Skeletal muscle satellite cell (primary cell): Measurements from ENCODE around the gene ALKBH7.

ENCODE experiments used
- H3K27me3 ChIP-seq: 2 replicates; pipeline ENCODE4 v1.7.0; 2013; ENCODE audit warnings: low read length; ENCODE audit not compliant: control insufficient read depth, insufficient read depth
- H3K36me3 ChIP-seq: 2 replicates; pipeline ENCODE4 v1.7.0; 2013; ENCODE audit warnings: mild to moderate bottlenecking, control low read depth, low read length; ENCODE audit not compliant: insufficient read depth
- H3K4me1 ChIP-seq: 2 replicates; pipeline ENCODE4 v1.7.0; 2013; ENCODE audit warnings: low read length; ENCODE audit not compliant: control insufficient read depth, insufficient read depth
- H3K4me2 ChIP-seq: 2 replicates; pipeline ENCODE4 v1.7.0; 2013; ENCODE audit warnings: mild to moderate bottlenecking, low read length
- H3K4me3 ChIP-seq: 2 replicates; pipeline ENCODE4 v1.7.0; 2013; ENCODE audit warnings: low read length
- H3K9ac ChIP-seq: 2 replicates; pipeline ENCODE4 v1.7.0; 2013; ENCODE audit warnings: mild to moderate bottlenecking, low read depth, low read length, moderate library complexity
- H3K9me3 ChIP-seq: replicated peaks from 2 replicates; pipeline ENCODE4 v1.7.0; 2013; ENCODE audit warnings: mild to moderate bottlenecking, control low read depth, low read length

Gene ALKBH7

GRCh38 chr19:6409346-6409745 is 36.8 kb downstream of the ALKBH7 start:
- H3K36me3 ChIP-seq, result peaks cover 9% of the 10 kb centered on the region
- H3K4me1 ChIP-seq, result no peaks in the 10 kb centered on the region
- no peak overlapping the region for H3K4me3 ChIP-seq
- no peaks in the 10 kb centered on the region for H3K9me3 ChIP-seq
- no peak overlapping the region for H3K9ac ChIP-seq
- no peaks in the 10 kb centered on the region for H3K27me3 ChIP-seq
- no peak overlapping the region for H3K4me2 ChIP-seq

- no peaks in the 10 kb centered on the region for H3K4me1 ChIP-seq
- no peaks in the 10 kb centered on the region for H3K27me3 ChIP-seq
- H3K9me3 ChIP-seq, result no peaks in the 10 kb centered on the region
- no peak overlapping the region for H3K4me2 ChIP-seq
- H3K36me3 ChIP-seq, result peaks cover 33% of the 10 kb centered on the region
- H3K4me3 ChIP-seq, result no peak overlapping the region
- no peak overlapping the region for H3K9ac ChIP-seq
These were observed 39.5 kb downstream of the ALKBH7 start for GRCh38 chr19:6412061-6412446.

GRCh38 chr19:6412447-6413091 is 40.0 kb downstream of the ALKBH7 start:
- no peak overlapping the region for H3K4me3 ChIP-seq
- H3K36me3 ChIP-seq, result peaks cover 38% of the 10 kb centered on the region
- H3K4me2 ChIP-seq, result no peak overlapping the region
- no peaks in the 10 kb centered on the region for H3K4me1 ChIP-seq
- H3K9ac ChIP-seq, result no peak overlapping the region
- no peaks in the 10 kb centered on the region for H3K27me3 ChIP-seq
- H3K9me3 ChIP-seq, result no peaks in the 10 kb centered on the region

DNA sequence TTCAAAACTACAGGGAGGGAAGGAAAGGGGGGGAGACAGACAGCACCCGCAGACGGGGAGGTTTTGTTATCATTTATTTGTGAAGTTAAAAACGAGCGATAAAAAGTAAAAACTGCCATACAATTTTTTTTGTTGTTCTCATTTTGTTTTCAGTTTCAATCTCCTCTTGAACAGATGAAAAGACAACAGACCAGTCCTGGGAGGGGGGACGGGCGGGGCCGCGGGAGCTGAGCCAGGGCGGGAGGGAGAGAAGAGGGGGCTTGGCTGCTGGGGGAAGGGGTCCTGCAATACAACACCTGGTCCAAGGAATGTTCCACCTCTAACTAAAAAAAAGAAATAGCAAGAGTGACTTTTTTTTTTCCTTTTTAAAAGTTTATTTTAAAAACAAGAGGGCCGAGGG is 40.7 kb downstream of the ALKBH7 start:
- no peaks in the 10 kb centered on the region for H3K27me3 ChIP-seq
- H3K4me2 ChIP-seq, result no peak overlapping the region
- H3K4me3 ChIP-seq, result no peak overlapping the region
- no peaks in the 10 kb centered on the region for H3K9me3 ChIP-seq
- no peaks in the 10 kb centered on the region for H3K4me1 ChIP-seq
- H3K36me3 ChIP-seq, result peaks cover 44% of the 10 kb centered on the region
- H3K9ac ChIP-seq, result no peak overlapping the region

DNA sequence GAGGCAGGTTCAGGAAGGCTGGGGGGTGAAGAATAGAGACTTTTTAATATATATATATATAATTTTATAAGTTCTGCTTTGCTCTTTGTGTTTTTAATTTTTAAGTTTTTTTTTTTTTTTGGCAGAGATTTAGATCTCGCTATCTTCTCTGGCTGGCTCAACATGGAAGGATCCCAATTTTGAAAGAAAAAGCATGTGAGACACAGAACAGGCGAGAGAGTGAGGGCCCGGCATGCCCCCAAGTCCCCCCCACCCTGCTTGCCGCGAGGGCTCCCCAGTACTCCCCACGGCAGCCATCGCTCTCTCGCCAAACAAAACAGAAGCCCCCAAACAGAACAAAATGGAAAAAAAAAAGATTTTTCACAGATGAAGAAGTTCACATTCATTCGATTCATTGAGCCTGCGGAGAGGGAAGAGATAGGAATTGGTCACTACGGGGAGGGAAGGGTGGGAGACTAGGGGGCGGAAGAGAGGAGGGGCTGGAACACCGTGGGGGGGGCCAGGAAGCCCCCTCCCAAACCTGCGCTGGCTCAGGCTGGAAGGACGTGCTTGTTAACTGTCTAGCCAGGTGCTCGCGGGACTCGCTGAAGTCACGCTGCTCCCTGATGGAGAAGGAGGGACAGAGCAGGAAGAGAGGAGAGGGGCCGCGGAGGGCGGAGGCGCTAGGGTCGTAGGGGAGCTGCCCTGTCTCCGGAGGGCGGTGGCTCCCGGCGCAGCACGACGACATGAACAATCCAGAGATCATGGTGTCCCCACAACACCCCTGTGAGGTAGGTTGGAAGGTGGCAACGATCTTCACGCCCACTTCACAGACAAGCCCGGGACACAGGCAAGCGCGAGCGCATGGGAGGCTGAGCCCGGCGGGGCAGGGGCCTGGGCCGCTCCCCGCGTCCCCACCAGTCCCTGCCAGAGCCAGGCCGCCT is 41.4 kb downstream of the ALKBH7 start:
- H3K4me3 ChIP-seq, result no peak overlapping the region
- no peak overlapping the region for H3K9ac ChIP-seq
- H3K36me3 ChIP-seq, result peaks cover 51% of the 10 kb centered on the region
- H3K27me3 ChIP-seq, result no peaks in the 10 kb centered on the region
- H3K4me1 ChIP-seq, result no peaks in the 10 kb centered on the region
- H3K9me3 ChIP-seq, result no peaks in the 10 kb centered on the region
- no peak overlapping the region for H3K4me2 ChIP-seq

DNA sequence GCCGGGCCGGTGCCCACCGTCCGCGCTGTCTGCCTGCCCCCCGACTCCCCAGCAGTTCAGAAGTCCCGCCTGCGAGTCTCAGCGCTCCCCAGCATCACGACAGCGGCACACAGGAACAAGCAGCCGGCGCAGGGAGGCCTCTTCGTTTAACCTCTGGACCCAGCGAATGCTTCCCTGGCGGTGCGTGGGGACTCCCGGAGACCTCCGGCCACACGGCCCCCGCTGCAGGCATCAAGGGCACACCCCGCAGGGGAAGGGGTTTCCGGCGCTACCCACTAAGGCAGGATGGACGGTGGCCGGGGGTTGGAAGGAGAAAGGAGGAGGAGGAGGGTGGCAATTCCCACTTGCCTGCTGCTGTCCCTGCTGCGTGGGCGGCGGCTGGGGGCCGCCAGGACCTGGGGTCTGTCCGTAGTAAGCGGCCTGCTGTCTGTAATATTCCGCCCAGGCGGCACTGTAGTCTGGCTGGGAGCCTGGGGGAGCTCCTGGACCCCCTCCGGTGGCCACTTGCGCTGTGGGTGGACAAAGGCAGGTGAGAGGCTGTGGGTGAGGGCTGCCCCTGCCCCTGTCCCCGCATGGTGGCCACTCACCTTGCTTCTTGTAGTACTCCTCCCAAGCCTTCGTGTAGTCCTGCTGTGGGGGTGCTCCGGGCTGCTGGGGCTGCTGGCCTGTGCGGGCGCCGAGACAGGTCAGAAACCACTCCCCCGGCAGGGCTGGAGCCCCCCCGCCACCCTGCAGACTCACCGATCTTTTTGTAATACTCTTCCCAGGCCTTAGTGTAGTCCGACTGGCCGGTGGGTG is 42.4 kb downstream of the ALKBH7 start:
- Histone ChIP-seq H3K4me1 (no peaks in the 10 kb centered on the region), H3K9me3 (no peaks in the 10 kb centered on the region), H3K4me2 (no peak overlapping the region), H3K36me3 (peaks cover 60% of the 10 kb centered on the region), H3K4me3 (no peak overlapping the region), H3K9ac (no peak overlapping the region), H3K27me3 (no peaks in the 10 kb centered on the region)

GRCh38 chr19:6415591-6416190 is 43.1 kb downstream of the ALKBH7 start:
- Histone ChIP-seq H3K36me3 (peaks cover 67% of the 10 kb centered on the region), H3K9ac (no peak overlapping the region), H3K4me2 (no peak overlapping the region), H3K27me3 (no peaks in the 10 kb centered on the region), H3K9me3 (no peaks in the 10 kb centered on the region), H3K4me3 (no peak overlapping the region), H3K4me1 (no peaks in the 10 kb centered on the region)

DNA sequence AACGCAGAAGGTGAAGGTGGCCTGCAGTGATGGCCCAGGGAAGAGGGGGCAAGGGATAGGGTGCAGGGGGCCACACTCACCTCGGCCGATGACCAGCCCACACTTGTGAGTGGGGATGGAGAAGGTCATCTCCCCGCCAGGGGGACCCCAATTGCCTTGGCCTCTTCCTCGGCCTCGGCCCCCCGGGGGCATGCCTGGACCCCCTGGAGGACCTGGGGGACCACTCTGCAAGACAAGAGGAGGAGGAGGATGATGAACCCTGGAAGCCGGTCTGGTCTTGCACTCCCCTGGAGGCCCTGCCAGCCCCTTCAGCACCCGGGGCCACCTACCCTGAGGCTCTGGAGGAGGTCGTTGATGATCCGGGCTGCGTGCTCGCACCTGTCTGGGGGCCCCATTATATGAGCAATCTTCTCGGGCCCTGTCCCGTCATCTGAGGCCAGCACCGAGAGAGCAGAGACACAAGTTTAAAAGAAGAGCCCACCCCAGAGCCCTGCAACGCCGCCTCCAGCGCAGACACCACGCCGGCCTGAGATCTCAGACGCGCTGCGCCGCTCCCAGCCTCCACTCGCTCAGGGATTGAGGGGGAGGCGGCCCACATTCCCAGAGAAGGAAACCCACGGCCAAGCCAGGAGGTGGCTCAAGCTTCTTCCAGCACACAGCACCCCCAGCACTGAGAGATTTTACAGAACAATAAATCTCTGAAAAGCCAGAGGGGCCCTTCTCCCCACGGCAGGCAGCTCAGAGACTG is 44.2 kb downstream of the ALKBH7 start:
- no peak overlapping the region for H3K9ac ChIP-seq
- H3K4me1 ChIP-seq, result no peaks in the 10 kb centered on the region
- no peaks in the 10 kb centered on the region for H3K9me3 ChIP-seq
- no peak overlapping the region for H3K4me2 ChIP-seq
- H3K36me3 ChIP-seq, result peaks cover 77% of the 10 kb centered on the region
- H3K27me3 ChIP-seq, result no peaks in the 10 kb centered on the region
- H3K4me3 ChIP-seq, result no peak overlapping the region

DNA sequence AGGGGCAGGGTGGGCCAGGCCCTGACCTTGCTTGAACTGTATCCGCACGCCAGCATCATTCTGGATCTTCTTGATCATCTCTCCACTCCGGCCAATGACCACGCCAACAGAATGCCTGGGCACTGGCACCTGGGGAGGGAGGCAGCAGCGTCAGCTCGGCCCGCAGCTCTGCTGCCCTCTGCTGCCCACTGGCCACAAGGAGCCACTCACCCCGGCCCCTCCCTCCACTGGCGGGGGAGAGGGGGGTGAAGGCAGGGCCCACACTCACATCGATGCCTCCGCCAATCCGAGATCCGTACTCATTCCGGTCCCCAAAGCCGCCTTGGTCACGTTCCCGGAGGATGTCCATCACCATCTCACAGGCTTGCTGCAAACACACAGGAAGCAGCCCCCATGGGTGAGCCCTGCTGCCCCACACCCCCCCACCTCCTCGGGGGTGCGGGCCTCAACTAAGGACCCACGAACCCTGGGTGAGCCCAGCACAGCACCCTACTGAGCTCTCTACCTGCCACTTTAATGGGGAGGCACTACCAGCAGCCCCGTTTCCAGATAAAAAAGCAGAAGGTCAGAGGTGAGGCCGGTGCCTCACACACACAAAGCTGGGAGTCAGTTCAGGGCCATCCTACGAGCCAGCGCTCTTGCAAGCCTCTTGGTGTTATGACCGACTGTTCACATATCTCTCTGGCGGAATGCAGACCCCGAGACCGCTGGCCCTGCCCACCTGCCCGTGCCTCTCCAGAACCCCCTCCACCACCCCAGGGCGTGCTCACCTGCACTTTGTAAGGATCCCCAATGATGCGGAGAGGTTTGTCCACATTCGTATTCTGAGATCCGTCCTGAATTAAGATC is 45.3 kb downstream of the ALKBH7 start:
- Histone ChIP-seq H3K9me3 (no peaks in the 10 kb centered on the region), H3K27me3 (no peaks in the 10 kb centered on the region), H3K4me3 (no peak overlapping the region), H3K9ac (no peak overlapping the region), H3K36me3 (peaks cover 76% of the 10 kb centered on the region), H3K4me1 (peaks cover 9% of the 10 kb centered on the region), H3K4me2 (no peak overlapping the region)

- H3K4me3 ChIP-seq, result no peak overlapping the region
- no peak overlapping the region for H3K4me2 ChIP-seq
- H3K36me3 ChIP-seq, result peaks cover 76% of the 10 kb centered on the region
- H3K9me3 ChIP-seq, result no peaks in the 10 kb centered on the region
- H3K9ac ChIP-seq, result no peak overlapping the region
- no peaks in the 10 kb centered on the region for H3K27me3 ChIP-seq
- H3K4me1 ChIP-seq, result peaks cover 13% of the 10 kb centered on the region
These were observed 46.0 kb downstream of the ALKBH7 start for GRCh38 chr19:6418562-6418932.
